Measurements from ENCODE around the gene C1orf122.

C1orf122 gene

DNA sequence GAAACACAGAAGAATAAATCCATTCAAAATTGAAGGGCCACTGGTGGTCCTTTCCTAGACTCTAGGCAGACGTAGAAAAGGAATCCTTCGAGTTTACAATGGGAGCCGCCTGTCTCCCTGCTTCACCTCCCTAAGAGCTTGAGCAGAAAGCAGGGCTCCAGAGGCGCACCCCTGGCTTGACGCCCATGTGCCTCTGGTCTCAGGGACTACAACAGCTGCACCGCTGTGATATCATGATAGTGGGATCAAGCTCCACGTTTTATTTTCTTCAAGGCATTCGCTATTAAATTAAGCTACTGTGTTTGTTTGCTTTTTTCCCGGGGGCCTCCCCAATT, 403 bp upstream of the C1orf122 start:
- no peak for TF ChIP-seq CTCF (IDR thresholded peaks at IDR 0.05; ENCODE audit: low read depth, low read length)
- H3K4me3 ChIP-seq (ENCODE audit: low read depth, low read length): peak overlapping the region; percentile 85

- peak overlapping the region; percentile 85 for H3K4me3 ChIP-seq (ENCODE audit: low read depth, low read length)
- TF ChIP-seq CTCF (IDR thresholded peaks at IDR 0.05; ENCODE audit: low read depth, low read length): no peak
These were observed 1.1 kb downstream of the C1orf122 start for GRCh38 chr1:37808369-37809319.

GRCh38 chr1:37809942-37810341, 2.4 kb downstream of the C1orf122 start:
- no peak for TF ChIP-seq CTCF (IDR thresholded peaks at IDR 0.05; ENCODE audit: low read depth, low read length)
- no peak overlapping the region for H3K4me3 ChIP-seq (ENCODE audit: low read depth, low read length)

- H3K4me3 ChIP-seq (ENCODE audit: low read depth, low read length): no peak overlapping the region
- peak; percentile 94 for TF ChIP-seq CTCF (IDR thresholded peaks at IDR 0.05; ENCODE audit: low read depth, low read length)
These were observed 3.6 kb downstream of the C1orf122 start for GRCh38 chr1:37811027-37811655.

DNA sequence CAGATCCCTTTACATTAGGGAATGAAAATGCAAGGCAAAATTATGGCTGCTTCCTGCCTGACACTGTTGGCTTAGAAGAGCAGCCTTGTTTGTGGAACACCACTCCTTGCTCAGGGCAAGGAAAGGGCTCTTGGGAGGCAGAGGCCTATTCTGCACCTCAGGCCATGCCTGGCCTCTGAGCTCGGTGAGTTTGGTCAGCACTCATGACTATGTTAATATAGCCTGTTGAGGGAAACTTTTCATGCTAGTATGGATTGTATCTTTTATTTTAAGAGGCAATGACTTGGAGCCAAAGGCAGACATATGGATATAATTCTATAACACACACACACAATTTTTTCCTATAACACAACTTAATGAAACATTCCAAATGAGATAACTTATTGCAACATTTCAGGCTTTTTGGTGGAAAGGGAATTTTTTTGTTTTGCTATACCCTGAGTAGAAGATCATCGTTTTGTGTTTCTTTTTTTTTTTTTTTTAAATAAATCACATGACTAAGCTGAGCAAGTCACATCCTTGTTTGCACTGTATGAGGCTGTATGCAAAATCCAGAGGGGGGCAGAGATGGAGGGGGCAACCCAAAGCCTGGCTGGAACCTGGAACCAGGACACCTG, 6.0 kb downstream of the C1orf122 start:
- TF ChIP-seq CTCF (IDR thresholded peaks at IDR 0.05; ENCODE audit: low read depth, low read length): no peak
- H3K4me3 ChIP-seq (ENCODE audit: low read depth, low read length): no peak overlapping the region

DNA sequence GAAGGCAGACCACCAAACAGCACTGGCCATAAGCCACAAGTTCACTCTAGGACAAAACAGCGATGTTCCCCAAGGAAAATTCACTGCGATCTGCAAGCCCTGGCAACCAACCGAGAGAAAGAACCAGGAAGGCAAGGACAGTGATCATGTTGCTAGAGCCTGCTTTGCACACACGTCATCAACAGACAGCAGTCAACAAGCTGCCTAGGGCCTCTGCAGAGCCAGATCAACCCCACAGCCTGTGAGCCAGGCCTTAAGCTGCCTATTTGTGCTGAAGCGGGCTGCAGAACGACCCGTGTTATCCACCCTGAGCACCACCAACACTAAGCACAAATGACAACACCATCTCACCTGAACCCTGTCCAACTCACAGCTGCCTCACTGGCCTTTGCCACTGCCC, 6.7 kb downstream of the C1orf122 start:
- H3K4me3 ChIP-seq (ENCODE audit: low read depth, low read length): no peak overlapping the region
- TF ChIP-seq CTCF (IDR thresholded peaks at IDR 0.05; ENCODE audit: low read depth, low read length): no peak

DNA sequence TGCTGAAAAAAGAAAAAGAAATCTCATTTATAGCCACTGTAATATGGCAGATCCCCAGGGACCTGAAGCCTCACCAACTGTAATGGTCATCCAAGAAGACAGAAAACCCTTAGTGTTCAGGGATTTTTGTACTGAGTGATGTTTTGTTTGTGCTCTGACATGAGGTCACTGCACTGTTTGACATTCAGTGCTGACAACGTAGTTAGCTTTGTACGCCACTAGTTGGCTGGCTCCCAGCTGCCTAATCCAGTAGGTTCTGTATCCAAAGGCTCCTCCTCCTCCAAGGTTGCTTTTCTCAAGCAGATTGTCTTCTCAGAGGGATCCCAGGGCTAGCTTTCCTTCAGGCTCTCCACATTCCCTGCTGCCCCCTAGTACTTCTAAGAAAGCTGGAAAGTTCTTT, 9.9 kb downstream of the C1orf122 start:
- no peak overlapping the region for H3K4me3 ChIP-seq (ENCODE audit: low read depth, low read length)
- no peak for TF ChIP-seq CTCF (IDR thresholded peaks at IDR 0.05; ENCODE audit: low read depth, low read length)
